KMS-11 (cell line): Measurements from ENCODE around the gene MARK1.

Experiments
- H2AFZ ChIP-seq: fragments of 200-600 bp; sonication (generic); 2 replicates; pipeline ENCODE4 v1.6.1; 2016; ENCODE audit warnings: antibody characterized with exemption, mixed run types, low read depth
- H3K27ac ChIP-seq: fragments of 200-600 bp; sonication (generic); 2 replicates; pipeline ENCODE4 v1.6.1; 2016; ENCODE audit warnings: mild to moderate bottlenecking, mixed run types
- H3K27me3 ChIP-seq: fragments of 200-600 bp; sonication (generic); 2 replicates; pipeline ENCODE4 v1.6.1; 2017; ENCODE audit warnings: mild to moderate bottlenecking, low read depth, mixed run types, moderate library complexity; ENCODE audit not compliant: insufficient read depth
- H3K36me3 ChIP-seq: fragments of 200-600 bp; sonication (generic); 2 replicates; pipeline ENCODE4 v1.6.1; 2017; ENCODE audit warnings: mild to moderate bottlenecking, mixed run types; ENCODE audit not compliant: insufficient read depth
- H3K4me1 ChIP-seq: fragments of 200-600 bp; sonication (generic); 2 replicates; pipeline ENCODE4 v1.6.1; 2016; ENCODE audit warnings: mild to moderate bottlenecking, low read depth, mixed run types; ENCODE audit not compliant: poor library complexity, severe bottlenecking
- H3K4me2 ChIP-seq: fragments of 200-600 bp; sonication (generic); 2 replicates; pipeline ENCODE4 v1.7.0; 2016; ENCODE audit warnings: mild to moderate bottlenecking, mixed run types
- H3K4me3 ChIP-seq: fragments of 200-600 bp; sonication (generic); IDR thresholded peaks from 2 replicates; pipeline ENCODE4 v1.6.1; 2017; ENCODE audit warnings: low read depth, low read length, mixed read lengths; ENCODE audit not compliant: insufficient read depth
- H3K79me2 ChIP-seq: fragments of 200-600 bp; sonication (generic); 2 replicates; pipeline ENCODE4 v1.6.1; 2016; ENCODE audit warnings: low read depth, mixed run types; ENCODE audit not compliant: insufficient read depth
- H3K9ac ChIP-seq: fragments of 200-600 bp; sonication (generic); 2 replicates; pipeline ENCODE4 v1.6.1; 2016; ENCODE audit warnings: mild to moderate bottlenecking, mixed run types
- H4K20me1 ChIP-seq: fragments of 200-600 bp; sonication (generic); 2 replicates; pipeline ENCODE4 v1.6.1; 2016; ENCODE audit warnings: mild to moderate bottlenecking, mixed run types; ENCODE audit not compliant: insufficient read depth
- TF ChIP-seq, protein P1 (sequence below): fragments of 200-600 bp; sonication (generic); conservative IDR thresholded peaks from 2 replicates; pipeline ENCODE4 v1.6.1; 2017; ENCODE audit warnings: low read depth, mild to moderate bottlenecking, antibody characterized with exemption, low read length, moderate library complexity, mixed read lengths

Gene MARK1

DNA sequence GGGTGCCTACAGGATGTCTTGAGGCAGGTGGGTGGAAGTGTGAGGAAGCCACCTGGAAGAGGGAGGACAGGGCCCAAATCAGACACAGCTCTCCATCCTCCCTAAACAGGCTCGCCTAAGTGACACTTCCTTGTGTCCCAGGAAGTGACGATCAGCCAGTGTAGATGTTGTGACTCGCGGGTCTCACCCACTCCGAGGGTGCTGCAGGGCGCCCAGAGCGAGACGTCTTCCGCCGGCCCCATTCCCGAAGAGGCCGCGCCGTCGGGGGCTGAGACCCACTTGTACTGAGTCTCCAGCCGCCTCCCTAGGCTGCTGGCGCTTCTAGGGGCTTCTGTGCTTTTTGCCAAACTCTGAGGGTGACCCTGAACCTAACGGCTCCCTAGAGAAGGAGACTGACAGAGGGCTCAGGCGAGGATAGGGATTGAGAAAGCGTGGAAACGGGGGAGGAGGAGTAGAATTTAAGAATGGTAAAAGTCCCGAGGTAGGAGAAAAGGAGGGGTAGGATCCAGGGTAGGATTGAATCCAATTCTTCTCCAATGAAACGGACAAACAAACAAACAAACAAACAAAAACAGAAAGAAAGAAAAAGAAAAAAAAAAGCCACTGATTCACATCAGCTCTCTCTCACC, 543 bp upstream of the MARK1 start:
- Histone ChIP-seq H3K79me2 (peaks cover 39% of the 10 kb centered on the region), H3K36me3 (no peaks in the 10 kb centered on the region), H3K9ac (peak overlapping the region; percentile 98), H3K4me2 (peak overlapping the region; percentile 81), H3K27ac (peak overlapping the region; percentile 88), H4K20me1 (no peaks in the 10 kb centered on the region), H3K4me1 (peaks cover 21% of the 10 kb centered on the region), H2AFZ (peak overlapping the region; percentile 97), H3K4me3 (no peak overlapping the region), H3K27me3 (no peaks in the 10 kb centered on the region)
- TF ChIP-seq, protein P1, sequence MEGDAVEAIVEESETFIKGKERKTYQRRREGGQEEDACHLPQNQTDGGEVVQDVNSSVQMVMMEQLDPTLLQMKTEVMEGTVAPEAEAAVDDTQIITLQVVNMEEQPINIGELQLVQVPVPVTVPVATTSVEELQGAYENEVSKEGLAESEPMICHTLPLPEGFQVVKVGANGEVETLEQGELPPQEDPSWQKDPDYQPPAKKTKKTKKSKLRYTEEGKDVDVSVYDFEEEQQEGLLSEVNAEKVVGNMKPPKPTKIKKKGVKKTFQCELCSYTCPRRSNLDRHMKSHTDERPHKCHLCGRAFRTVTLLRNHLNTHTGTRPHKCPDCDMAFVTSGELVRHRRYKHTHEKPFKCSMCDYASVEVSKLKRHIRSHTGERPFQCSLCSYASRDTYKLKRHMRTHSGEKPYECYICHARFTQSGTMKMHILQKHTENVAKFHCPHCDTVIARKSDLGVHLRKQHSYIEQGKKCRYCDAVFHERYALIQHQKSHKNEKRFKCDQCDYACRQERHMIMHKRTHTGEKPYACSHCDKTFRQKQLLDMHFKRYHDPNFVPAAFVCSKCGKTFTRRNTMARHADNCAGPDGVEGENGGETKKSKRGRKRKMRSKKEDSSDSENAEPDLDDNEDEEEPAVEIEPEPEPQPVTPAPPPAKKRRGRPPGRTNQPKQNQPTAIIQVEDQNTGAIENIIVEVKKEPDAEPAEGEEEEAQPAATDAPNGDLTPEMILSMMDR, result no peak

DNA sequence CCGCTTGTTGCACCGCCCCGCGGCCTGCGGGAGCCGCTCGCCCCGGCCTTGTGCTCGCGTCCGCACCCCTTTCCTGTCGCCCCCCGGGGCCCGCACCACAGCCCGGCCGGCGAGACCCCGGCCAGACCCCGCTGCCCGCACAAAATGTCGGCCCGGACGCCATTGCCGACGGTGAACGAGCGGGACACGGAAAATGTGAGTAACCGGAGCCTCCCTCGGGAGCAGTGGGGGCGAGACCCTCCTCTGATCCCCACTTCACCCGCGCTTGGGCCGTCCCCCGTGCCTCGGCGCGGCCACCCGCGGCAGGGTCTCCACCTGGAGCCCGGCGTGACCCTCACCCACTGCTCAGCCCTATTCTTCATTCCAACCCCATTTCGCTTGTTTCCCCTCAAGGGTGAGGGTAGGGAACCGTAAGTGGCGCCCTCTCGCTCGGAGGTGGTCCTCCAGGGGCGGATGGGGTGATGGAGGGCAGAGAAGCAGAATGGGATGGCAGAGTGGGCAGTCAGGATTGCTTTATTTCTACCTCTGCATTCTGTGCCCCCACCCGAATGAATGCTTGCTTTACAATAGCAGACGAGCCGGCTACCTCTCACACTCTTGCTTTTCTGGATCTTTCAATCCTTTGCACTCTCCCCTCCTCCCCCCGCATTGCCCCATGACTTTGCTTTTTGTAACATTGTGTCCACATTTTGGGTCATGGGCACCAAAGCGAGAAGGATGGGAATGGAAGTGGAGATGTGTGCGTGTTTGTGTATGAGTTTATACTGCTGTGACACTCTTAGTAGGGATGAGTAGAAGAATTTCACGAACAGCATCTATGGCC, 954 bp downstream of the MARK1 start:
- Histone ChIP-seq H3K4me3 (peak overlapping the region; percentile 83), H3K27ac (peak overlapping the region; percentile 88), H3K79me2 (peaks cover 54% of the 10 kb centered on the region), H3K9ac (peak overlapping the region; percentile 98), H3K27me3 (no peaks in the 10 kb centered on the region), H3K36me3 (no peaks in the 10 kb centered on the region), H3K4me1 (peaks cover 21% of the 10 kb centered on the region), H3K4me2 (peak overlapping the region; percentile 75), H2AFZ (peak overlapping the region; percentile 97), H4K20me1 (no peaks in the 10 kb centered on the region)
- TF ChIP-seq, protein P1, result no peak

DNA sequence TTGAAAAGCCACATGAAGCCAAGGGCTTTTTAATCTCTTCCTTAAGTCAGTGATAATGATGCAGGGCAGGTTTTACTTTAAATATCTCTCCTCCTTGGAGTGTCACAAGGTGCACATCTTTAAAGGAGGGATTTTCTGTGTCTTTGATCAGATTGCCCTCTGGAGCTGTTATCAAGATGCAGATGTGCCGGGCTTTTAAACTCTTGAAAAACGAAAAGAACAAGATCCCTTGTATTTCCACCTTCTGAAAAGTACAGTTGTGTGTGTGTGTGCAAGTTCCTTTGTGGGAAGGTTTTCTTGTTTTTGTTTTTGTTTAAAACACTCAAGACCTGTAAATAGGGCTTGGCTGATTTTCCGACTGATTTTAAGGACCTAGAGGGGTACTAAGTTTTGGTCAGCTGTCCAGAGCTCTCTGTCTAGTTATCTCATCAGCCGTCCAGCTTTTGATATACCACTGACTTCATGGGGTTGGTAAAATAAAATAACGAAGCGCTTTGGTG, 1.6 kb downstream of the MARK1 start:
- Histone ChIP-seq H3K4me1 (peaks cover 21% of the 10 kb centered on the region), H3K27me3 (no peaks in the 10 kb centered on the region), H3K9ac (peak overlapping the region; percentile 98), H3K36me3 (no peaks in the 10 kb centered on the region), H3K79me2 (peaks cover 61% of the 10 kb centered on the region), H3K4me3 (peak overlapping the region; percentile 83), H3K27ac (peak overlapping the region; percentile 88), H4K20me1 (no peaks in the 10 kb centered on the region), H3K4me2 (peak overlapping the region; percentile 75), H2AFZ (peak overlapping the region; percentile 97)
- TF ChIP-seq, protein P1, result no peak

DNA sequence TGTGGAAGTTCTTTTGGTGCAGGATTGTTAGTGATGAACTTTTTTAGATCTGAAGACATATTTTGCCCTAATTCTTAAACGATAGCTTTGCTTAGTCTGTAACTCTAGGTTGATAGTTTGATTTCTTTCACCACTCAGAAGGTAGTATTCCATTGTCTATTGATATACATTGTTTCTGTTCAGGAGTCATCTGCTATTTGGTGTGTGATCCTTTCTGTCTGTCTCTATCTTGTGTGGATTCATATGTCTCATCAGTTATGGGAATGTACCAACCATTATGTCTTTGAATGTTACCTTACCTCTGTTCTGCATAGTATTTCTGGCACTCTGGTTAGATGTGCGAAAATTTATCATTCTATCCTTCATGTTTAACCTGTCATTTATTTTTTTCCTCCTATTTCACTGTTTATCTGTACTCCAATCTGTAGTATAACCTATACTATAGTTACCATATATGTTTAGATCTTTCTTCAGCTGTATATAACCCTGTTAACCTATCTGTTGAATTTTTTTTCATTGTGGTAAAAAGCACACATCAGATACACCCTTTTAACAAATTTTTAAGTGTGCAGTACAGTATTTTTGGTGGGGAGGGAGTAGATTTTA, 5.7 kb downstream of the MARK1 start:
- Histone ChIP-seq H3K27ac (no peak overlapping the region), H3K4me2 (no peak overlapping the region), H3K36me3 (no peaks in the 10 kb centered on the region), H3K4me3 (no peak overlapping the region), H3K4me1 (peaks cover 14% of the 10 kb centered on the region), H2AFZ (no peak overlapping the region), H3K9ac (no peak overlapping the region), H3K27me3 (no peaks in the 10 kb centered on the region), H4K20me1 (no peaks in the 10 kb centered on the region), H3K79me2 (peaks cover 74% of the 10 kb centered on the region)
- TF ChIP-seq, protein P1, result no peak
